HG03175 (cell line): ENCODE measurements around the gene JMY.
"Not testable (repeated sequence)": the region's sequence is repeated elsewhere in the genome, so short reads cannot be mapped to it uniquely, and the experiment has no call there.

Source experiments
- ATAC-seq: cut with Tn5 transposase; IDR thresholded peaks from one replicate; pipeline ENCODE4 v1.9.1; 2021; ENCODE audit warnings: mild to moderate bottlenecking, moderate library complexity; ENCODE audit not compliant: unreplicated experiment

JMY gene

DNA sequence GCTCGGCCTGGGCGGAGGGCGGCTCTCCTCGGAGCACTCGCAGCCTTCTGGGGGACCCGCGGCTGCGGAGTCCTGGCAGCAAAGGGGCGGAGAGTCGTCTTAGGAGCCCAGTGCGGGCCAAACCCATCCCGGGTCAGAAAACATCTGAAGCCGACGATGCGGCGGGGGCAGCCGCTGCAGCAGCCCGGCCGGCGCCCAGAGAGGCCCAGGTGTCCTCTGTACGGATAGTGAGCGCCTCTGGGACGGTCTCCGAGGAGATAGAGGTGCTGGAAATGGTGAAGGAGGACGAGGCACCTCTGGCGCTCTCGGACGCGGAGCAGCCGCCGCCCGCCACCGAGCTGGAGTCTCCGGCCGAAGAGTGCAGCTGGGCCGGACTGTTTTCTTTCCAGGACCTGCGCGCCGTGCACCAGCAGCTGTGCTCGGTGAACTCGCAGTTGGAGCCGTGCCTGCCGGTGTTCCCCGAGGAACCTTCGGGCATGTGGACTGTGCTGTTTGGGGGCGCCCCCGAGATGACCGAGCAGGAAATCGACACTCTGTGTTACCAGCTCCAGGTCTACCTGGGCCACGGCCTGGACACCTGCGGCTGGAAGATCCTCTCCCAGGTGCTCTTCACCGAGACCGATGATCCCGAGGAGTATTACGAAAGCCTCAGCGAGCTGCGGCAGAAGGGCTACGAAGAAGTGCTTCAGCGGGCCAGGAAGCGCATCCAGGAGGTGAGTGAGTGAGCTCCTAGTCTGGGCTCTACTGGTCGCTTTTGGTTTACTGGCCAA lies 1.2 kb downstream of the JMY start:
- peak; percentile 17 for ATAC-seq

GRCh38 chr5:79237740-79238560 lies 2.0 kb downstream of the JMY start:
- no peak for ATAC-seq

- no peak for ATAC-seq
Measured at GRCh38 chr5:79240561-79240960, 4.6 kb downstream of the JMY start.

GRCh38 chr5:79241535-79241979 lies 5.6 kb downstream of the JMY start:
- ATAC-seq, result no peak

- ATAC-seq, result no peak
Measured at GRCh38 chr5:79242242-79243039, 6.5 kb downstream of the JMY start.

GRCh38 chr5:79243224-79243623 lies 7.3 kb downstream of the JMY start:
- no peak for ATAC-seq

DNA sequence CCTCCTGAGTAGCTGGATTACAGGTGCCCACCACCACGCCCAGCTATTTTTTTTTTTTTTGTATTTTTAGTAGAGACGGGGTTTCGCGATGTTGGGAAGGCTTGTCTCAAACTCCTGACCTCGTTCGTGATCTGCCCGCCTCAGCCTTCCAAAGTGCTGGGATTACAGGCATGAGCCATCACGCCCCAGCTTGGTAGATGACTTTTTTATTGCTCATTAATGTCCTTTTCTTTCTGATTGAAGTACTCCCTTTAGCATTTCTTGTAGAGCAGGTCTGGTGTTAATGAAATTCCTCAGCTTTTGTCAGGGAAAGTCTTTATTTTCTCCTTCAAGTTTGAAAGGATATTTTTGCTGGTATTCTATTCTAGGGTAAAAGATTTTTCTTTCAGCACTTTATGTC lies 18.1 kb downstream of the JMY start:
- not testable (repeated sequence) for ATAC-seq

- ATAC-seq, result no peak
Measured at GRCh38 chr5:79255786-79256557, 20.0 kb downstream of the JMY start.

- ATAC-seq, result no peak
Measured at GRCh38 chr5:79256563-79256962, 20.6 kb downstream of the JMY start.

GRCh38 chr5:79257314-79257713 lies 21.4 kb downstream of the JMY start:
- no peak for ATAC-seq

- no peak for ATAC-seq
Measured at GRCh38 chr5:79258801-79259200, 22.9 kb downstream of the JMY start.

GRCh38 chr5:79259383-79259782 lies 23.5 kb downstream of the JMY start:
- no peak for ATAC-seq

DNA sequence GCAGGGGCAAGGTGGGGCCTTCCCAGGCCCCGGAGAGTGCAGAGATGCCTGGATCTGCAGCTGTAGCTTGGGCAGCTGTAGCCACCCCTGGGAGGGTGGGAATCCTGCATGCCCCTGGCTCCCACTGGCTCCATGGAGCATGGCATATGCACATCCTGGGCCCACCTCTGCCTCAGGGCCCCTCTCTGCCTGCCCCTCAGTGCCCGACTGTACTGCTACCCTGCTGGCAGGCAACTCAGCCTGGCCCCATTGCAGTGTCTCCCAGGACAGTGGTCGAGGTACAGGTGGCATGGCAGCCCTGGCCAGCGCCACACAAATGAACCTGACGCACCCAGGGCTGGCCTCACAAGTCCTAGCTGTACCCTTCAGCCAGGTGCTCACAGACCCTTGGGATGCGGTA lies 23.9 kb downstream of the JMY start:
- no peak for ATAC-seq

DNA sequence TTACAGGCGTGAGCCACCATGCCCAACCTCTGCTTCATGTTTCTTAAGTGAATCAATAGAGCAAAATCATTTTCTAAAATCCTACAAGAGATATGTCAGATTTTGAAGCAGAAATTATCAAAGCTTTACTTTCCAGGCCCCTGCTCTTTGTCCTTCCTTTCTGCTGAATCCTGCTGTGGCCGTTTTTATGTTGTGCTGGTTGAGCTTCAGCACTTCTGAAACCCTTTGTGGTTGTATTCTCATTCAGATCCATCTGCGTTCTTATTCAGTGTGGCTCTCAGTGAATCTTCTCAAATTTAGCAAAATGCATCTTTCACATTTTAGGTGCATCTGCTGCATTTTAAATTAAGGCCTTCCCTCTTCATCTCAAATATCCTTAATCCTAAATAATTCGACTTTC lies 26.0 kb downstream of the JMY start:
- ATAC-seq, result no peak

GRCh38 chr5:79263290-79263689 lies 27.4 kb downstream of the JMY start:
- no peak for ATAC-seq

GRCh38 chr5:79267180-79267579 lies 31.2 kb downstream of the JMY start:
- no peak for ATAC-seq

GRCh38 chr5:79269733-79270166 lies 33.8 kb downstream of the JMY start:
- no peak for ATAC-seq

DNA sequence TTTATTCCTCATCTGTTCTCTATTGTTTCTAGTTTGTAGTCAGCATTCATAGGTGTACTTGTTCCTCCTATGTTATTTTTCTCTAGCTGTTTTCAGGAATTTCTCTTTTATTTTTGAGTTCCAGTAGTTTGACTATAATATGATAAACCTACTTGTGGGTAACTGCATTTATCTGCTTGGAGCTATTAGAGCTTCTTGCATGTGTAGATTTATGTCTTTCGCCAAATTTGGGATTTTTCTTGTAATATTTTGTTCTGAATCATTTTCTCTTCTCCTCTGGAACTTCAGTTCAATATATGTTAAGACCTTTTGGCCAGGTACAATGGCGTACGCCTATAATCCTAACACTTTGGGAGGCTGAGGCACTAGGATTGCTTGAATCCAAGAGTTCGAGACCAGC lies 37.4 kb downstream of the JMY start:
- no peak for ATAC-seq

GRCh38 chr5:79284846-79285245 lies 48.9 kb downstream of the JMY start:
- ATAC-seq, result no peak

DNA sequence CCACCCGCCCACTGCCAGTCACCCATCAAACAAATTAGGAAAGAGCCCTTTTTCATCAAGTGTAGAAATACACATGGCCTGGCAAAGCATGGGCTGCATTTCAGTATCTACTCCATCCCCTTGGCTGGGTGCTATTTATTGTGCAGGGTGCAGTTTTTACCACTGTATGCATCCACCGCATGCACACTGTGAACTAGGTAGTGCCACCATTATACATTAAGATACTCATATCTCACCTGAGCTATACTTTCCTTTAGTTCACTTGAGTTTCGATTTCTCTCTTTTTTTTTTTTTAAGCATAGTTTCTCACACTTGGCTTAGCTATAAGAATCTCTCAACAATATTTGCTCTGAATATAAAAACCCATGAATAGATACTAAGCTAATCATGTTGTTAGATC lies 49.4 kb downstream of the JMY start:
- no peak for ATAC-seq

DNA sequence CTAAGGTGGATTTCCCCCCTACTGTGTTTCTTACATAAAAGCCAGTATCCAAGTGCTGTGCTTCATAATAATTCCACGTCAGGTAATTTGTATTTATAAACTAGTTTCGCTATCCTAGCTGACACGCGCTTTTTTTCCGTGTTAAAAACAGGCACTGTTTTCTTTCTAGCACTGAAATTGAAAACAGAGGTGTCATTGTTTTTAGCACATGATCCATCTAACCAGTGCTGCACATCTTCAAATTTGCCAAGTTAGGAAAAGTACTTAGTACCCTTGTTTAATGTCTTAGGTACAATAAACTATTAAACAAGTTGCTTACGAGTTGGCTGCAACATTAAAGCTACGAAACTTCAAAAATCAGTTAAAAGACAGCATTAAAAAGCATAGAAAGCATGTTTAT lies 49.9 kb downstream of the JMY start:
- no peak for ATAC-seq
